ENCODE results near the gene RAB11FIP4. TPM values are rescaled to one million over a fixed set of nuclear protein-coding genes. Genes with fewer than 3 reads are reported as not detected.
A peak's percentile ranks its signal among the peaks of the same experiment; 100 is the strongest.

The RAB11FIP4 gene
- total and polyA plus RNA-seq, 2 of the 13 experiments (the other 11 are each of a cell fraction or from before 2014, with no cell fraction given): 28.0 to 89.3 TPM

DNA sequence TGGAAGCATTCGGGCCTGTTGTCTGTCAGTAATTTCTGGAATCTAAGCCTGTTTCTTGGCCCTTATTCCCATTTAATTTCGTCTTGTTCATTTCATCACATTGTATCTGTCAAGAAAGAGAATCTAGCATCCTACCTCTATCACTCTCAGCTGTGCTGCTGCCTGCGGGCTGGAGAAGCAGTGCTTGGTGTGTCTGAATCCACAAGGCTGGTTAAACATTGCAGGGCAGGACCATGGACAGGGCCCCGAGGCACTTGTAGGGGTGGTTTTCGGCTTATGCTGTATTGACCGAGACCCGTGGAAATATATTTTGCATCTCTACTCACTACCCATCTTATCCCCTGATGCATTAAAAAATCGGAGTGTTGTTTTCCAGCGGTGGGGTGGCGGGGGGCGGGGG is 3.1 kb downstream of the RAB11FIP4 start (continued):
- TF ChIP-seq, protein P1, sequence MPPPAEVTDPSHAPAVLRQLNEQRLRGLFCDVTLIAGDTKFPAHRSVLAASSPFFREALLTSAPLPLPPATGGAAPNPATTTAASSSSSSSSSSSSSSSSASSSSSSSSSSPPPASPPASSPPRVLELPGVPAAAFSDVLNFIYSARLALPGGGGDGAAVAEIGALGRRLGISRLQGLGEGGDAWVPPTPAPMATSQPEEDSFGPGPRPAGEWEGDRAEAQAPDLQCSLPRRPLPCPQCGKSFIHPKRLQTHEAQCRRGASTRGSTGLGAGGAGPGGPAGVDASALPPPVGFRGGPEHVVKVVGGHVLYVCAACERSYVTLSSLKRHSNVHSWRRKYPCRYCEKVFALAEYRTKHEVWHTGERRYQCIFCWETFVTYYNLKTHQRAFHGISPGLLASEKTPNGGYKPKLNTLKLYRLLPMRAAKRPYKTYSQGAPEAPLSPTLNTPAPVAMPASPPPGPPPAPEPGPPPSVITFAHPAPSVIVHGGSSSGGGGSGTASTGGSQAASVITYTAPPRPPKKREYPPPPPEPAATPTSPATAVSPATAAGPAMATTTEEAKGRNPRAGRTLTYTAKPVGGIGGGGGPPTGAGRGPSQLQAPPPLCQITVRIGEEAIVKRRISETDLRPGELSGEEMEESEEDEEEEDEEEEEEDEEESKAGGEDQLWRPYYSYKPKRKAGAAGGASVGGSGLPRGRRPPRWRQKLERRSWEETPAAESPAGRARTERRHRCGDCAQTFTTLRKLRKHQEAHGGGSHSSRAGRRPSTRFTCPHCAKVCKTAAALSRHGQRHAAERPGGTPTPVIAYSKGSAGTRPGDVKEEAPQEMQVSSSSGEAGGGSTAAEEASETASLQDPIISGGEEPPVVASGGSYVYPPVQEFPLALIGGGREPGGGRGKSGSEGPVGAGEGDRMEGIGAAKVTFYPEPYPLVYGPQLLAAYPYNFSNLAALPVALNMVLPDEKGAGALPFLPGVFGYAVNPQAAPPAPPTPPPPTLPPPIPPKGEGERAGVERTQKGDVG (CRISPR knock-in tag; IDR thresholded peaks at IDR 0.05; ENCODE audit: borderline replicate concordance): no peak
- no peak for TF ChIP-seq FOSL1 (CRISPR knock-in tag; IDR thresholded peaks at IDR 0.05; ENCODE audit: borderline replicate concordance)
- TF ChIP-seq SUZ12 (IDR thresholded peaks at IDR 0.05; ENCODE audit: low read depth, low read length): no peak
- TF ChIP-seq HMGA1 (CRISPR knock-in tag; conservative IDR thresholded peaks at IDR 0.05): no peak
- no peak for TF ChIP-seq ZNF782 (CRISPR knock-in tag; IDR thresholded peaks at IDR 0.05; ENCODE audit: borderline replicate concordance)
- TF ChIP-seq, protein P2, sequence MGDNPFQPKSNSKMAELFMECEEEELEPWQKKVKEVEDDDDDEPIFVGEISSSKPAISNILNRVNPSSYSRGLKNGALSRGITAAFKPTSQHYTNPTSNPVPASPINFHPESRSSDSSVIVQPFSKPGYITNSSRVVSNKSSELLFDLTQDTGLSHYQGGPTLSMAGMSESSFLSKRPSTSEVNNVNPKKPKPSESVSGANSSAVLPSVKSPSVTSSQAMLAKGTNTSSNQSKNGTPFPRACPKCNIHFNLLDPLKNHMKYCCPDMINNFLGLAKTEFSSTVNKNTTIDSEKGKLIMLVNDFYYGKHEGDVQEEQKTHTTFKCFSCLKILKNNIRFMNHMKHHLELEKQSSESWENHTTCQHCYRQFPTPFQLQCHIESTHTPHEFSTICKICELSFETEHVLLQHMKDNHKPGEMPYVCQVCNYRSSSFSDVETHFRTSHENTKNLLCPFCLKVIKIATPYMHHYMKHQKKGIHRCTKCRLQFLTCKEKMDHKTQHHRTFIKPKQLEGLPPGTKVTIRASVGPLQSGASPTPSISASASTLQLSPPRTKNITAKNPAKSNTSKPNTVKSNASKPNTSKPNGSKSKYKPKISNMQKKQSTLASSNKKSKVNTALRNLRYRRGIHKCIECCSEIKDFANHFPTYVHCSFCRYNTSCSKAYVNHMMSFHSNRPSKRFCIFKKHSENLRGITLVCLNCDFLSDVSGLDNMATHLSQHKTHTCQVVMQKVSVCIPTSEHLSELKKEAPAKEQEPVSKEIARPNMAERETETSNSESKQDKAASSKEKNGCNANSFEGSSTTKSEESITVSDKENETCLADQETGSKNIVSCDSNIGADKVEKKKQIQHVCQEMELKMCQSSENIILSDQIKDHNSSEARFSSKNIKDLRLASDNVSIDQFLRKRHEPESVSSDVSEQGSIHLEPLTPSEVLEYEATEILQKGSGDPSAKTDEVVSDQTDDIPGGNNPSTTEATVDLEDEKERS (CRISPR knock-in tag; IDR thresholded peaks at IDR 0.05): no peak
- TF ChIP-seq, protein P3, sequence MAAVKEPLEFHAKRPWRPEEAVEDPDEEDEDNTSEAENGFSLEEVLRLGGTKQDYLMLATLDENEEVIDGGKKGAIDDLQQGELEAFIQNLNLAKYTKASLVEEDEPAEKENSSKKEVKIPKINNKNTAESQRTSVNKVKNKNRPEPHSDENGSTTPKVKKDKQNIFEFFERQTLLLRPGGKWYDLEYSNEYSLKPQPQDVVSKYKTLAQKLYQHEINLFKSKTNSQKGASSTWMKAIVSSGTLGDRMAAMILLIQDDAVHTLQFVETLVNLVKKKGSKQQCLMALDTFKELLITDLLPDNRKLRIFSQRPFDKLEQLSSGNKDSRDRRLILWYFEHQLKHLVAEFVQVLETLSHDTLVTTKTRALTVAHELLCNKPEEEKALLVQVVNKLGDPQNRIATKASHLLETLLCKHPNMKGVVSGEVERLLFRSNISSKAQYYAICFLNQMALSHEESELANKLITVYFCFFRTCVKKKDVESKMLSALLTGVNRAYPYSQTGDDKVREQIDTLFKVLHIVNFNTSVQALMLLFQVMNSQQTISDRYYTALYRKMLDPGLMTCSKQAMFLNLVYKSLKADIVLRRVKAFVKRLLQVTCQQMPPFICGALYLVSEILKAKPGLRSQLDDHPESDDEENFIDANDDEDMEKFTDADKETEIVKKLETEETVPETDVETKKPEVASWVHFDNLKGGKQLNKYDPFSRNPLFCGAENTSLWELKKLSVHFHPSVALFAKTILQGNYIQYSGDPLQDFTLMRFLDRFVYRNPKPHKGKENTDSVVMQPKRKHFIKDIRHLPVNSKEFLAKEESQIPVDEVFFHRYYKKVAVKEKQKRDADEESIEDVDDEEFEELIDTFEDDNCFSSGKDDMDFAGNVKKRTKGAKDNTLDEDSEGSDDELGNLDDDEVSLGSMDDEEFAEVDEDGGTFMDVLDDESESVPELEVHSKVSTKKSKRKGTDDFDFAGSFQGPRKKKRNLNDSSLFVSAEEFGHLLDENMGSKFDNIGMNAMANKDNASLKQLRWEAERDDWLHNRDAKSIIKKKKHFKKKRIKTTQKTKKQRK (IDR thresholded peaks at IDR 0.05; ENCODE audit: low read length): no peak
- TF ChIP-seq, protein P4, sequence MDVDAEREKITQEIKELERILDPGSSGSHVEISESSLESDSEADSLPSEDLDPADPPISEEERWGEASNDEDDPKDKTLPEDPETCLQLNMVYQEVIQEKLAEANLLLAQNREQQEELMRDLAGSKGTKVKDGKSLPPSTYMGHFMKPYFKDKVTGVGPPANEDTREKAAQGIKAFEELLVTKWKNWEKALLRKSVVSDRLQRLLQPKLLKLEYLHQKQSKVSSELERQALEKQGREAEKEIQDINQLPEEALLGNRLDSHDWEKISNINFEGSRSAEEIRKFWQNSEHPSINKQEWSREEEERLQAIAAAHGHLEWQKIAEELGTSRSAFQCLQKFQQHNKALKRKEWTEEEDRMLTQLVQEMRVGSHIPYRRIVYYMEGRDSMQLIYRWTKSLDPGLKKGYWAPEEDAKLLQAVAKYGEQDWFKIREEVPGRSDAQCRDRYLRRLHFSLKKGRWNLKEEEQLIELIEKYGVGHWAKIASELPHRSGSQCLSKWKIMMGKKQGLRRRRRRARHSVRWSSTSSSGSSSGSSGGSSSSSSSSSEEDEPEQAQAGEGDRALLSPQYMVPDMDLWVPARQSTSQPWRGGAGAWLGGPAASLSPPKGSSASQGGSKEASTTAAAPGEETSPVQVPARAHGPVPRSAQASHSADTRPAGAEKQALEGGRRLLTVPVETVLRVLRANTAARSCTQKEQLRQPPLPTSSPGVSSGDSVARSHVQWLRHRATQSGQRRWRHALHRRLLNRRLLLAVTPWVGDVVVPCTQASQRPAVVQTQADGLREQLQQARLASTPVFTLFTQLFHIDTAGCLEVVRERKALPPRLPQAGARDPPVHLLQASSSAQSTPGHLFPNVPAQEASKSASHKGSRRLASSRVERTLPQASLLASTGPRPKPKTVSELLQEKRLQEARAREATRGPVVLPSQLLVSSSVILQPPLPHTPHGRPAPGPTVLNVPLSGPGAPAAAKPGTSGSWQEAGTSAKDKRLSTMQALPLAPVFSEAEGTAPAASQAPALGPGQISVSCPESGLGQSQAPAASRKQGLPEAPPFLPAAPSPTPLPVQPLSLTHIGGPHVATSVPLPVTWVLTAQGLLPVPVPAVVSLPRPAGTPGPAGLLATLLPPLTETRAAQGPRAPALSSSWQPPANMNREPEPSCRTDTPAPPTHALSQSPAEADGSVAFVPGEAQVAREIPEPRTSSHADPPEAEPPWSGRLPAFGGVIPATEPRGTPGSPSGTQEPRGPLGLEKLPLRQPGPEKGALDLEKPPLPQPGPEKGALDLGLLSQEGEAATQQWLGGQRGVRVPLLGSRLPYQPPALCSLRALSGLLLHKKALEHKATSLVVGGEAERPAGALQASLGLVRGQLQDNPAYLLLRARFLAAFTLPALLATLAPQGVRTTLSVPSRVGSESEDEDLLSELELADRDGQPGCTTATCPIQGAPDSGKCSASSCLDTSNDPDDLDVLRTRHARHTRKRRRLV (CRISPR knock-in tag; IDR thresholded peaks at IDR 0.05): no peak
- 0 out of 2 replicates have a peak, but pooled peaks have one; percentile 71 for TF ChIP-seq STAT5B (CRISPR knock-in tag; IDR thresholded peaks at IDR 0.05)
- no peak for TF ChIP-seq U2AF2 (IDR thresholded peaks at IDR 0.05; ENCODE audit: low read depth, low read length)
- no peak for TF ChIP-seq ZC3H13 (CRISPR knock-in tag; IDR thresholded peaks at IDR 0.05)
- TF ChIP-seq FIP1L1 (IDR thresholded peaks at IDR 0.05; ENCODE audit: borderline replicate concordance, insufficient read depth, low read depth, low read length): no peak
- TF ChIP-seq POGZ (CRISPR knock-in tag; IDR thresholded peaks at IDR 0.05): no peak
- TF ChIP-seq ZNF547 (CRISPR knock-in tag; IDR thresholded peaks at IDR 0.05): no peak
- no peak for TF ChIP-seq FOXP1 (IDR thresholded peaks at IDR 0.05)
- no peak for TF ChIP-seq FOXP1 (CRISPR knock-in tag; IDR thresholded peaks at IDR 0.05)

All from HepG2 (cell line).